H9 (cell line): ENCODE results near the gene ARAP2. TPM values are rescaled to one million over a fixed set of nuclear protein-coding genes. Genes with fewer than 3 reads are reported as not detected.

Source experiments
- DNase-seq: peaks from one replicate; pipeline ENCODE4 v3.0.0-alpha.2; 2017
- H2AFZ ChIP-seq: one replicate; pipeline ENCODE4 v1.6.1; 2013; ENCODE audit warnings: mild to moderate bottlenecking, low read length, control low read depth, moderate library complexity
- H2AK5ac ChIP-seq: 2 replicates; pipeline ENCODE4 v1.6.1; 2013; ENCODE audit warnings: low read length, control low read depth, mixed read lengths; ENCODE audit not compliant: insufficient read length
- H2BK120ac ChIP-seq: one replicate; pipeline ENCODE4 v1.6.1; 2013; ENCODE audit warnings: low read depth, mild to moderate bottlenecking, low read length, control low read depth, inconsistent platforms; ENCODE audit not compliant: poor library complexity, severe bottlenecking
- H2BK12ac ChIP-seq: 2 replicates; pipeline ENCODE4 v1.6.1; 2013; ENCODE audit warnings: low read length, control low read depth, mixed read lengths, low read depth; ENCODE audit not compliant: insufficient read length
- H2BK15ac ChIP-seq: 2 replicates; pipeline ENCODE4 v1.6.1; 2013; ENCODE audit warnings: low read depth, low read length, control low read depth
- H2BK20ac ChIP-seq: one replicate; pipeline ENCODE4 v1.6.1; 2013; ENCODE audit warnings: low read depth, mild to moderate bottlenecking, low read length, control low read depth, inconsistent platforms; ENCODE audit not compliant: poor library complexity, severe bottlenecking
- H2BK5ac ChIP-seq: 2 replicates; pipeline ENCODE4 v1.6.1; 2013; ENCODE audit warnings: low read length, control low read depth, mixed read lengths; ENCODE audit not compliant: insufficient read length
- H3K14ac ChIP-seq: 2 replicates; pipeline ENCODE4 v1.6.1; 2013; ENCODE audit warnings: low read length, control low read depth; ENCODE audit not compliant: insufficient read depth
- H3K18ac ChIP-seq: 2 replicates; pipeline ENCODE4 v1.6.1; 2013; ENCODE audit warnings: low read depth, mild to moderate bottlenecking, mixed read lengths, low read length, control low read depth; ENCODE audit not compliant: insufficient read length
- H3K23ac ChIP-seq: 2 replicates; pipeline ENCODE4 v1.6.1; 2013; ENCODE audit warnings: low read length, control low read depth, mixed read lengths, low read depth; ENCODE audit not compliant: insufficient read length
- H3K23me2 ChIP-seq: 2 replicates; pipeline ENCODE4 v1.6.1; 2013; ENCODE audit warnings: low read depth, mild to moderate bottlenecking, mixed read lengths, low read length, control low read depth; ENCODE audit not compliant: insufficient read length, poor library complexity, severe bottlenecking
- H3K27ac ChIP-seq: 2 replicates; pipeline ENCODE4 v1.5.1; 2013; ENCODE audit warnings: low read length, control low read depth, mixed read lengths, low read depth; ENCODE audit not compliant: insufficient read length
- H3K27me3 ChIP-seq: 2 replicates; pipeline ENCODE4 v1.6.1; 2013; ENCODE audit warnings: low read length, control low read depth, inconsistent platforms; ENCODE audit not compliant: insufficient read depth
- H3K4ac ChIP-seq: 2 replicates; pipeline ENCODE4 v1.6.1; 2013; ENCODE audit warnings: low read depth, mild to moderate bottlenecking, control low read depth, inconsistent platforms, low read length, moderate library complexity
- H3K4me1 ChIP-seq: 2 replicates; pipeline ENCODE4 v1.6.1; 2013; ENCODE audit warnings: low read length, control low read depth, inconsistent platforms; ENCODE audit not compliant: insufficient read depth
- H3K4me2 ChIP-seq: 2 replicates; pipeline ENCODE4 v1.6.1; 2013; ENCODE audit warnings: low read length, control low read depth, mixed read lengths; ENCODE audit not compliant: insufficient read length, insufficient read depth
- H3K56ac ChIP-seq: 2 replicates; pipeline ENCODE4 v1.6.1; 2013; ENCODE audit warnings: low read depth, mild to moderate bottlenecking, mixed read lengths, low read length, control low read depth; ENCODE audit not compliant: insufficient read length
- H3K79me1 ChIP-seq: 2 replicates; pipeline ENCODE4 v1.6.1; 2013; ENCODE audit warnings: low read depth, mild to moderate bottlenecking, moderate library complexity, low read length, control low read depth, inconsistent platforms; ENCODE audit not compliant: insufficient read depth, poor library complexity, severe bottlenecking
- H3K79me2 ChIP-seq: 2 replicates; pipeline ENCODE4 v1.6.1; 2013; ENCODE audit warnings: low read length, control low read depth, inconsistent platforms; ENCODE audit not compliant: insufficient read depth
- H3K9ac ChIP-seq: 2 replicates; pipeline ENCODE4 v1.6.1; 2013; ENCODE audit warnings: low read length, control low read depth, mixed read lengths; ENCODE audit not compliant: insufficient read length; ENCODE audit errors: extremely low read depth
- H3K9me3 ChIP-seq: one replicate; pipeline ENCODE4 v1.6.1; 2013; ENCODE audit warnings: low read depth, low read length, inconsistent platforms; ENCODE audit not compliant: control insufficient read depth
- H3T11ph ChIP-seq: one replicate; pipeline ENCODE4 v1.6.1; 2013; ENCODE audit warnings: mild to moderate bottlenecking, low read length, control low read depth, inconsistent platforms
- H4K20me1 ChIP-seq: one replicate; pipeline ENCODE4 v1.6.1; 2013; ENCODE audit not compliant: control insufficient read depth, insufficient read length, insufficient read depth
- H4K5ac ChIP-seq: 2 replicates; pipeline ENCODE4 v1.6.1; 2013; ENCODE audit warnings: low read depth, mild to moderate bottlenecking, mixed read lengths, low read length, control low read depth; ENCODE audit not compliant: insufficient read length
- H4K8ac ChIP-seq: replicated peaks from 2 replicates; pipeline ENCODE4 v1.6.1; 2013; ENCODE audit warnings: low read length, control low read depth, mixed read lengths, low read depth; ENCODE audit not compliant: insufficient read length
- H4K91ac ChIP-seq: 2 replicates; pipeline ENCODE4 v1.6.1; 2013; ENCODE audit warnings: low read depth, mild to moderate bottlenecking, moderate library complexity, mixed read lengths, low read length, control low read depth; ENCODE audit not compliant: insufficient read length
- H3K27ac Mint-ChIP-seq, 3 experiments: 2 replicates in 2 of 3; 3 replicates in 1 of 3; pipeline ENCODE4 v1.8.0; 2020 to 2021; ENCODE audit warnings: mixed read lengths in 3 of 3, mild to moderate bottlenecking in 1 of 3, moderate library complexity in 1 of 3
- H3K27me3 Mint-ChIP-seq: 2 replicates; pipeline ENCODE4 v1.8.0; 2021; ENCODE audit warnings: low read depth, mild to moderate bottlenecking, moderate library complexity, mixed read lengths
- H3K36me3 Mint-ChIP-seq, 3 experiments: 2 replicates in 2 of 3; 3 replicates in 1 of 3; pipeline ENCODE4 v1.8.0; 2020 to 2021; ENCODE audit warnings: low read depth in 3 of 3, mixed read lengths in 3 of 3; ENCODE audit not compliant: insufficient read depth in 1 of 3
- H3K4me1 Mint-ChIP-seq, 2 experiments: 2 replicates each; pipeline ENCODE4 v1.8.0; 2020; ENCODE audit warnings: mixed read lengths in 2 of 2
- H3K4me3 Mint-ChIP-seq, 2 experiments: 2 replicates in 1 of 2; 3 replicates in 1 of 2; pipeline ENCODE4 v1.8.0; 2020 to 2021; ENCODE audit warnings: mild to moderate bottlenecking in 2 of 2, mixed read lengths in 2 of 2, moderate library complexity in 1 of 2
- H3K9me3 Mint-ChIP-seq, 2 experiments: 2 replicates in 1 of 2; 3 replicates in 1 of 2; pipeline ENCODE4 v1.8.0; 2020; ENCODE audit warnings: mild to moderate bottlenecking in 2 of 2, mixed read lengths in 2 of 2, moderate library complexity in 1 of 2
- WGBS: extraction: QIAGEN DNeasy Blood & Tissue Kit; methylation state at CpG from one replicate; pipeline ENCODE4 v1.1.7; 2013; ENCODE audit warnings: missing lambda C conversion rate, low lambda C conversion rate, mixed read lengths; ENCODE audit not compliant: insufficient read length; ENCODE audit errors: extremely low coverage; 5-methylcytosine and 5-hydroxymethylcytosine counted together
- total RNA-seq: library from RNA; stranded (reverse); gene quantifications from 2 replicates; pipeline ENCODE4 v1.2.1, GENCODE V29; 2021
- TF ChIP-seq, protein P1 (sequence below): fragments of 200-600 bp; sonication (generic); conservative IDR thresholded peaks from 3 replicates; pipeline ENCODE4 v1.8.0; 2021; ENCODE audit warnings: antibody characterized with exemption, mild to moderate bottlenecking

Gene ARAP2
- total RNA-seq, 1 experiment from 2014 or later = 6.3 TPM

GRCh38 chr4:36051634-36052033 is 192.7 kb downstream of the ARAP2 start:
- Histone ChIP-seq H3K4me2 (no peak overlapping the region), H4K5ac (no peak overlapping the region), H3K79me2 (no peaks in the 10 kb centered on the region), H2BK15ac (no peak overlapping the region), H3K9me3 (no peaks in the 10 kb centered on the region), H3T11ph (no peak overlapping the region), H2AFZ (no peak overlapping the region), H3K56ac (no peak overlapping the region), H2BK5ac (no peak overlapping the region), H3K9ac (no peak overlapping the region), H3K23ac (no peak overlapping the region), H3K18ac (no peak overlapping the region), H3K27ac (no peak overlapping the region), H3K79me1 (no peaks in the 10 kb centered on the region), H2BK20ac (no peak overlapping the region), H4K91ac (no peak overlapping the region), H4K20me1 (no peaks in the 10 kb centered on the region), H2AK5ac (no peak overlapping the region), H2BK120ac (no peak overlapping the region), H3K27me3 (no peaks in the 10 kb centered on the region), H3K4ac (no peak overlapping the region), H3K23me2 (no peaks in the 10 kb centered on the region), H4K8ac (no peak overlapping the region), H2BK12ac (no peak overlapping the region), H3K14ac (no peak overlapping the region), H3K4me1 (peaks cover 3% of the 10 kb centered on the region; the same call in 1 of the 2 replicates)
- H3K36me3 Mint-ChIP-seq = no peaks in the 10 kb centered on the region
- H3K9me3 Mint-ChIP-seq = no peaks in the 10 kb centered on the region
- TF ChIP-seq, protein P1, sequence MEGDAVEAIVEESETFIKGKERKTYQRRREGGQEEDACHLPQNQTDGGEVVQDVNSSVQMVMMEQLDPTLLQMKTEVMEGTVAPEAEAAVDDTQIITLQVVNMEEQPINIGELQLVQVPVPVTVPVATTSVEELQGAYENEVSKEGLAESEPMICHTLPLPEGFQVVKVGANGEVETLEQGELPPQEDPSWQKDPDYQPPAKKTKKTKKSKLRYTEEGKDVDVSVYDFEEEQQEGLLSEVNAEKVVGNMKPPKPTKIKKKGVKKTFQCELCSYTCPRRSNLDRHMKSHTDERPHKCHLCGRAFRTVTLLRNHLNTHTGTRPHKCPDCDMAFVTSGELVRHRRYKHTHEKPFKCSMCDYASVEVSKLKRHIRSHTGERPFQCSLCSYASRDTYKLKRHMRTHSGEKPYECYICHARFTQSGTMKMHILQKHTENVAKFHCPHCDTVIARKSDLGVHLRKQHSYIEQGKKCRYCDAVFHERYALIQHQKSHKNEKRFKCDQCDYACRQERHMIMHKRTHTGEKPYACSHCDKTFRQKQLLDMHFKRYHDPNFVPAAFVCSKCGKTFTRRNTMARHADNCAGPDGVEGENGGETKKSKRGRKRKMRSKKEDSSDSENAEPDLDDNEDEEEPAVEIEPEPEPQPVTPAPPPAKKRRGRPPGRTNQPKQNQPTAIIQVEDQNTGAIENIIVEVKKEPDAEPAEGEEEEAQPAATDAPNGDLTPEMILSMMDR = no peak
- no peaks in the 10 kb centered on the region for H3K27me3 Mint-ChIP-seq
- peaks cover 0 to 5% of the 10 kb centered on the region in 2 experiments; a peak in 1 of 4 replicates for H3K4me1 Mint-ChIP-seq
- WGBS = no CpG with 5 or more reads among the region's 4 CpGs
- no peak overlapping the region for H3K27ac Mint-ChIP-seq
- no peak overlapping the region for H3K4me3 Mint-ChIP-seq
- no peak for DNase-seq
